ENCODE data around the gene TNF.

TNF gene

DNA sequence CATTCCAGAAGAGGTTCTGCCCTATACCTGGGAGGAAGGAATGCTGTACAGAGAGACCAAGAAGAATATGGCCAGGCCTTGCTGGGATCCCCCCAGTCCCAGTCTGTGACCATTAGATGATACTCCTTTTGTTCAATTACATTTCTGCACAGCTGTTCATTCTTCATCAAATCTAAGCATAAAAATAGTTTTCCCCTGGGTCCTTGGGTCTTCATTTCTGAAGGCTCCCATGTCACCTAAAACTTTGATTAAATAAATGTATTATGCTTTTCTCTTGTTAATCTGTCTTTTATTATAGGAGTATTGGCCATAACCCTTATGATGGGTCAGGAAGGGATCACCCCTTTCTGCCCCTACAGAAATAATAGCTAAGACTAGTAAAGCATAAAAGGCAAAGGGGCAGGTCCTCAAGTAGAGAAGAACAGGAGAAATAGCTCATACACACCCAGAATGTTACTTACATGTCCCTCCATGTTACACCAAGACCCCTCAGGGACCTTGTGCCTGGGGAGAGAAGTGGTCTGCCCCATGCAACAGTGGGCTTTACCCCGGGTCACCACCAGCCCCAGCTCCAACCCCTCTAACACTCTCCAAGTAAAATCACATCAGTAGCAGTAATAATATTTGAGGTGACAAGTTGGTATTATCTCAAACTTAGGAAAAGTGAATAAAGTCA, 5.4 kb upstream of the TNF start:
- TF ChIP-seq, protein P1, sequence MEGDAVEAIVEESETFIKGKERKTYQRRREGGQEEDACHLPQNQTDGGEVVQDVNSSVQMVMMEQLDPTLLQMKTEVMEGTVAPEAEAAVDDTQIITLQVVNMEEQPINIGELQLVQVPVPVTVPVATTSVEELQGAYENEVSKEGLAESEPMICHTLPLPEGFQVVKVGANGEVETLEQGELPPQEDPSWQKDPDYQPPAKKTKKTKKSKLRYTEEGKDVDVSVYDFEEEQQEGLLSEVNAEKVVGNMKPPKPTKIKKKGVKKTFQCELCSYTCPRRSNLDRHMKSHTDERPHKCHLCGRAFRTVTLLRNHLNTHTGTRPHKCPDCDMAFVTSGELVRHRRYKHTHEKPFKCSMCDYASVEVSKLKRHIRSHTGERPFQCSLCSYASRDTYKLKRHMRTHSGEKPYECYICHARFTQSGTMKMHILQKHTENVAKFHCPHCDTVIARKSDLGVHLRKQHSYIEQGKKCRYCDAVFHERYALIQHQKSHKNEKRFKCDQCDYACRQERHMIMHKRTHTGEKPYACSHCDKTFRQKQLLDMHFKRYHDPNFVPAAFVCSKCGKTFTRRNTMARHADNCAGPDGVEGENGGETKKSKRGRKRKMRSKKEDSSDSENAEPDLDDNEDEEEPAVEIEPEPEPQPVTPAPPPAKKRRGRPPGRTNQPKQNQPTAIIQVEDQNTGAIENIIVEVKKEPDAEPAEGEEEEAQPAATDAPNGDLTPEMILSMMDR (conservative IDR thresholded peaks at IDR 0.05; ENCODE audit: low read depth), result no peak
- no peak overlapping the region for H3K27ac ChIP-seq
- CTCF ChIA-PET, result interaction anchor here (0.6 kb wide), 1 partner anchor 171 kb away, joined by 5 read pairs; no protein-coding TSS in a partner anchor
- POLR2A ChIA-PET (ENCODE audit: low non-redundant PET), result no interaction called here
- no peak for DNase-seq (ENCODE audit: low spot score)

DNA sequence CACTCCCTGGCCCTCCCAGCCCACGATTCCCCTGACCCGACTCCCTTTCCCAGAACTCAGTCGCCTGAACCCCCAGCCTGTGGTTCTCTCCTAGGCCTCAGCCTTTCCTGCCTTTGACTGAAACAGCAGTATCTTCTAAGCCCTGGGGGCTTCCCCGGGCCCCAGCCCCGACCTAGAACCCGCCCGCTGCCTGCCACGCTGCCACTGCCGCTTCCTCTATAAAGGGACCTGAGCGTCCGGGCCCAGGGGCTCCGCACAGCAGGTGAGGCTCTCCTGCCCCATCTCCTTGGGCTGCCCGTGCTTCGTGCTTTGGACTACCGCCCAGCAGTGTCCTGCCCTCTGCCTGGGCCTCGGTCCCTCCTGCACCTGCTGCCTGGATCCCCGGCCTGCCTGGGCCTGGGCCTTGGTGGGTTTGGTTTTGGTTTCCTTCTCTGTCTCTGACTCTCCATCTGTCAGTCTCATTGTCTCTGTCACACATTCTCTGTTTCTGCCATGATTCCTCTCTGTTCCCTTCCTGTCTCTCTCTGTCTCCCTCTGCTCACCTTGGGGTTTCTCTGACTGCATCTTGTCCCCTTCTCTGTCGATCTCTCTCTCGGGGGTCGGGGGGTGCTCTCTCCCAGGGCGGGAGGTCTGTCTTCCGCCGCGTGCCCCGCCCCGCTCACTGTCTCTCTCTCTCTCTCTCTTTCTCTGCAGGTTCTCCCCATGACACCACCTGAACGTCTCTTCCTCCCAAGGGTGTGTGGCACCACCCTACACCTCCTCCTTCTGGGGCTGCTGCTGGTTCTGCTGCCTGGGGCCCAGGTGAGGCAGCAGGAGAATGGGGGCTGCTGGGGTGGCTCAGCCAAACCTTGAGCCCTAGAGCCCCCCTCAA, 3.1 kb upstream of the TNF start, which contains the start of gene LTA:
Gene LTA, plus strand, starts transcription at position 249 of the 871 bp plus-strand sequence. Its CDS starts 454 bp downstream, at position 703.
- DNase-seq (ENCODE audit: low spot score), result no peak
- TF ChIP-seq, protein P1 (conservative IDR thresholded peaks at IDR 0.05; ENCODE audit: low read depth), result no peak
- no peak within 1 kb of the TSS for H3K27ac ChIP-seq
- CTCF ChIA-PET, result interaction anchor here (0.6 kb wide), 1 partner anchor 145 kb away, joined by 3 read pairs; no protein-coding TSS in a partner anchor
- POLR2A ChIA-PET (ENCODE audit: low non-redundant PET), result interaction anchor here (0.6 kb wide), 1 partner anchor 66 kb away, joined by 3 read pairs; no protein-coding TSS in a partner anchor

DNA sequence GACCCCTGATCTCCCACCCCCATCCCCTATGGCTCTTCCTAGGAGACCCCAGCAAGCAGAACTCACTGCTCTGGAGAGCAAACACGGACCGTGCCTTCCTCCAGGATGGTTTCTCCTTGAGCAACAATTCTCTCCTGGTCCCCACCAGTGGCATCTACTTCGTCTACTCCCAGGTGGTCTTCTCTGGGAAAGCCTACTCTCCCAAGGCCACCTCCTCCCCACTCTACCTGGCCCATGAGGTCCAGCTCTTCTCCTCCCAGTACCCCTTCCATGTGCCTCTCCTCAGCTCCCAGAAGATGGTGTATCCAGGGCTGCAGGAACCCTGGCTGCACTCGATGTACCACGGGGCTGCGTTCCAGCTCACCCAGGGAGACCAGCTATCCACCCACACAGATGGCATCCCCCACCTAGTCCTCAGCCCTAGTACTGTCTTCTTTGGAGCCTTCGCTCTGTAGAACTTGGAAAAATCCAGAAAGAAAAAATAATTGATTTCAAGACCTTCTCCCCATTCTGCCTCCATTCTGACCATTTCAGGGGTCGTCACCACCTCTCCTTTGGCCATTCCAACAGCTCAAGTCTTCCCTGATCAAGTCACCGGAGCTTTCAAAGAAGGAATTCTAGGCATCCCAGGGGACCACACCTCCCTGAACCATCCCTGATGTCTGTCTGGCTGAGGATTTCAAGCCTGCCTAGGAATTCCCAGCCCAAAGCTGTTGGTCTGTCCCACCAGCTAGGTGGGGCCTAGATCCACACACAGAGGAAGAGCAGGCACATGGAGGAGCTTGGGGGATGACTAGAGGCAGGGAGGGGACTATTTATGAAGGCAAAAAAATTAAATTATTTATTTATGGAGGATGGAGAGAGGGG, 1.9 kb upstream of the TNF start:
- CTCF ChIA-PET, result interaction anchor here (0.6 to 1.3 kb wide), 3 partner anchors 18 to 144 kb away, joined by 3 to 6 read pairs (median 3); no protein-coding TSS in a partner anchor
- POLR2A ChIA-PET (ENCODE audit: low non-redundant PET), result no interaction called here
- H3K27ac ChIP-seq, result no peak overlapping the region
- DNase-seq (ENCODE audit: low spot score), result no peak
- TF ChIP-seq, protein P1 (conservative IDR thresholded peaks at IDR 0.05; ENCODE audit: low read depth), result no peak

DNA sequence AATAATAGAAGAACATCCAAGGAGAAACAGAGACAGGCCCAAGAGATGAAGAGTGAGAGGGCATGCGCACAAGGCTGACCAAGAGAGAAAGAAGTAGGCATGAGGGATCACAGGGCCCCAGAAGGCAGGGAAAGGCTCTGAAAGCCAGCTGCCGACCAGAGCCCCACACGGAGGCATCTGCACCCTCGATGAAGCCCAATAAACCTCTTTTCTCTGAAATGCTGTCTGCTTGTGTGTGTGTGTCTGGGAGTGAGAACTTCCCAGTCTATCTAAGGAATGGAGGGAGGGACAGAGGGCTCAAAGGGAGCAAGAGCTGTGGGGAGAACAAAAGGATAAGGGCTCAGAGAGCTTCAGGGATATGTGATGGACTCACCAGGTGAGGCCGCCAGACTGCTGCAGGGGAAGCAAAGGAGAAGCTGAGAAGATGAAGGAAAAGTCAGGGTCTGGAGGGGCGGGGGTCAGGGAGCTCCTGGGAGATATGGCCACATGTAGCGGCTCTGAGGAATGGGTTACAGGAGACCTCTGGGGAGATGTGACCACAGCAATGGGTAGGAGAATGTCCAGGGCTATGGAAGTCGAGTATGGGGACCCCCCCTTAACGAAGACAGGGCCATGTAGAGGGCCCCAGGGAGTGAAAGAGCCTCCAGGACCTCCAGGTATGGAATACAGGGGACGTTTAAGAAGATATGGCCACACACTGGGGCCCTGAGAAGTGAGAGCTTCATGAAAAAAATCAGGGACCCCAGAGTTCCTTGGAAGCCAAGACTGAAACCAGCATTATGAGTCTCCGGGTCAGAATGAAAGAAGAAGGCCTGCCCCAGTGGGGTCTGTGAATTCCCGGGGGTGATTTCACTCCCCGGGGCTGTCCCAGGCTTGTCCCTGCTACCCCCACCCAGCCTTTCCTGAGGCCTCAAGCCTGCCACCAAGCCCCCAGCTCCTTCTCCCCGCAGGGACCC, 981 bp upstream of the TNF start:
- ChIA-PET POLR2A (ENCODE audit: low non-redundant PET) (no interaction called here), CTCF (interaction anchor here (0.7 to 1.3 kb wide), 2 partner anchors 17 to 24 kb away, joined by 3 to 6 read pairs; no protein-coding TSS in a partner anchor)
- no peak for DNase-seq (ENCODE audit: low spot score)
- TF ChIP-seq, protein P1 (conservative IDR thresholded peaks at IDR 0.05; ENCODE audit: low read depth), result no peak
- H3K27ac ChIP-seq, result no peak overlapping the region

DNA sequence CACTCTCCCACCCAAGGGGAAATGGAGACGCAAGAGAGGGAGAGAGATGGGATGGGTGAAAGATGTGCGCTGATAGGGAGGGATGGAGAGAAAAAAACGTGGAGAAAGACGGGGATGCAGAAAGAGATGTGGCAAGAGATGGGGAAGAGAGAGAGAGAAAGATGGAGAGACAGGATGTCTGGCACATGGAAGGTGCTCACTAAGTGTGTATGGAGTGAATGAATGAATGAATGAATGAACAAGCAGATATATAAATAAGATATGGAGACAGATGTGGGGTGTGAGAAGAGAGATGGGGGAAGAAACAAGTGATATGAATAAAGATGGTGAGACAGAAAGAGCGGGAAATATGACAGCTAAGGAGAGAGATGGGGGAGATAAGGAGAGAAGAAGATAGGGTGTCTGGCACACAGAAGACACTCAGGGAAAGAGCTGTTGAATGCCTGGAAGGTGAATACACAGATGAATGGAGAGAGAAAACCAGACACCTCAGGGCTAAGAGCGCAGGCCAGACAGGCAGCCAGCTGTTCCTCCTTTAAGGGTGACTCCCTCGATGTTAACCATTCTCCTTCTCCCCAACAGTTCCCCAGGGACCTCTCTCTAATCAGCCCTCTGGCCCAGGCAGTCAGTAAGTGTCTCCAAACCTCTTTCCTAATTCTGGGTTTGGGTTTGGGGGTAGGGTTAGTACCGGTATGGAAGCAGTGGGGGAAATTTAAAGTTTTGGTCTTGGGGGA, 754 bp downstream of the TNF start:
- TF ChIP-seq, protein P1 (conservative IDR thresholded peaks at IDR 0.05; ENCODE audit: low read depth), result no peak
- ChIA-PET POLR2A (ENCODE audit: low non-redundant PET) (no interaction called here), CTCF (no interaction called here)
- H3K27ac ChIP-seq, result no peak overlapping the region
- DNase-seq (ENCODE audit: low spot score), result no peak
